ENCODE results near the gene RYR2.
"Not testable (repeated sequence)": the region's sequence is repeated elsewhere in the genome, so short reads cannot be mapped to it uniquely, and the experiment has no call there.

The RYR2 gene

DNA sequence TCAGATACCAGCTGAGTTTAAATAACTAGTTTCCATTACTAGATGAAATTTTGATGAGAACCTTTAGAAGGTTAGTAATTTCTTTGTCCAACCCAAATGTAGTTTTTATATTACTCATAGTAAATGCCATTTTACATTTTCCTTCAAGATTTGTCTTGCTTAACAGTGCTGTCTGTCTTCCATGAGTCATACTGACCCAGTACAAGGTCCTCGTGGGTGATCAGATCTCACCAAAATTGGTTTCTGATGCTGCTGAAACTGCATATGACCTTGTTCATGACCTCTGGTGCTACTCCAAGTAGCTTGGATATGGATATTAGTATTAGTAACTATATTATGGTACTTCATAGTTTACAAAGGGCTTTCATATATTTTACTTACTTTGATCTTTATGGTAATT lies 207.1 kb downstream of the RYR2 start:
- DNase-seq (ENCODE audit: low read depth in 2 of 2, low spot score in 1 of 2), result no peak

DNA sequence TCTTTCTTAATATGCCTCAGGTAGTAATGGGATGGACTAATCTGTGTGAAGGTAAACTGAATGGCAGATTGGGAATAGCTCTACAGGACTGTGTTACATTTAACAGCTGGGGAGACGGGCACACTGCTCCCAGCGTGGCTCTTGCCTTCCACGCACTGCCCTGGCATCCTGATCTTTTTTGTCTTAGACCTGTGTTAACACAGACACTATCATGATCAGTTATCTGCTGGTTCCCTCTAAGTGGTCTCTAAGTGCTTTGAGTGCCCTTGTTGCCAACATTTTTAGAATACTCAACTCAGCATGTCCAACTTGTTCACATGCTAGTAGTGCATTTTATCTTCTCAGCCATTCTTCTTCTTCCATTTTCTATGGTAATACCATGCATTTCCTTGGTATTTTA lies 208.1 kb downstream of the RYR2 start:
- DNase-seq (ENCODE audit: low read depth in 2 of 2, low spot score in 1 of 2), result no peak

DNA sequence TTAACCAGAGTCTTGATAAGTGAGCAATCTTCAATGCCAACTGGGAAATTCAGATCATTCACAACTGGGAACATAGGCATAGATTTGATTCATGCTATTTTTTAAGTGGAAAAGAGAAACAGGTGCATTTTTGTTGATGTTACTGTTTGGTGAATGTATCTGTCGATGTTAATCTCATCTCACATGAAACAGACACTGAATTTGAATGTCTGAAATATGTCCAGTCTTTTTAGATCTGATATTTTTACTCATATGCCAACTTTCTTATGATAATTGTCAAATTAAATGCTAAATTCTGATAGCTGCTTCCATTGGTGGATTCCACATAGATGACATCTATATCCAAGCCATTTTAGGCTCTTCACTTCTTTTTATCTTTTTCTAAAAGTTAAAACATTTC lies 213.1 kb downstream of the RYR2 start:
- DNase-seq (ENCODE audit: low read depth in 2 of 2, low spot score in 1 of 2), result no peak

DNA sequence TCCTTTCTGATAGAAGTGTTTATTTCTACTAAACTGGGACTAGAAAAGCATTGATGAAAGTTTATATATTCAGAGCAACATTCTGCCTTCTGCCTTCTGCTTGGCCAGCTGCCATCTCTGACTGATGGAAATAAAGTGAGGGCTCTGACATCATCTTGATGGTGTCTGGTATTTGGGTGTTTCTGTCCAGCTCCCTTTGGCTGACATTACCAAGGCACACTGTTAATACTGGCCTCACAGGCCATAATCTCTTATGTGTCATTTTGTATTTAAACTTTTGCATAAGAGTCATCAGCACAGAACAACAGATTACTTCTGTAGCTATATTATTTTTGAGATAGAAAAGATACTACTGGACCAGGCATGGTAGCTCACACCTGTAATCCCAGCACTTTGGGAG lies 216.9 kb downstream of the RYR2 start:
- no peak for DNase-seq (ENCODE audit: low read depth in 2 of 2, low spot score in 1 of 2)

DNA sequence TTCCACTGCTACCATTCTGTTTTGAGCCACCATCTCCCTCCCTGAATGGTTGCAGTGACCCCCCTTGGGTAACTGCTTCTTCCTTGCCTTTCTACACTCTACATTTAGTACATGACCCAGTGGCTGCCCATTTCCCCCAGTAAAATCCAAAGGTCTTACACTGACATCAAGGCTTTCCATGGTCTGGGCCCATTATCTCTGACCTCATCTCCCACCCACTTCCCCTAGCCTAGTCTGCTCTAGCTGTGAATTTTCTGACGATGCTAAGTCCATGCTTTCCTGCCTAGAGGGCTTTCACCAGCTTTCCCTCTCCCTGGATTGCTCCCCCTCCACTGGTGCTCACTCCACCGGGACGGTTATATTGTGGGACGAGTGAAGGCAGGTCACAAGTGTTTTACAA lies 219.2 kb downstream of the RYR2 start:
- no peak for DNase-seq (ENCODE audit: low read depth in 2 of 2, low spot score in 1 of 2)

- no peak for DNase-seq (ENCODE audit: low read depth in 2 of 2, low spot score in 1 of 2)
Observed at GRCh38 chr1:237267743-237268142, 225.8 kb downstream of the RYR2 start.

DNA sequence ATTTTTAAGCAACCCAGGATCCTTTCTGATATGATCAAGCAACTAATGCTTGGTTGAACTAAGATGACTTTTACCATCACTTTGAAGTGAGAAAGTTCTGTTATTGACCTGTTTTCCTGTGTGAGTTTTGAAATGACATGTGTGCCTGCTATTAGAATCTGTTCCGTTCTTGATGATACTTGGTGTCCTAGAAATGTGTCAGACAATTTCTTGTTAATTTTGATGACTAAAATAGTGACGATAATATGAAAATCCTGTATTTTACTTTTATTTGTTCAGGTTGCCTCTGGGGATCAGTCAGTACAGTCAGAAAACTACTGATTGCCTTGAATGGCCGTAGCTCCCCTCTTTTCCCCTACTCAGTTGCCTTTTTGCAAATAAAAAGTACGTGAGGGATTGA lies 228.0 kb downstream of the RYR2 start:
- no peak for DNase-seq (ENCODE audit: low read depth in 2 of 2, low spot score in 1 of 2)

DNA sequence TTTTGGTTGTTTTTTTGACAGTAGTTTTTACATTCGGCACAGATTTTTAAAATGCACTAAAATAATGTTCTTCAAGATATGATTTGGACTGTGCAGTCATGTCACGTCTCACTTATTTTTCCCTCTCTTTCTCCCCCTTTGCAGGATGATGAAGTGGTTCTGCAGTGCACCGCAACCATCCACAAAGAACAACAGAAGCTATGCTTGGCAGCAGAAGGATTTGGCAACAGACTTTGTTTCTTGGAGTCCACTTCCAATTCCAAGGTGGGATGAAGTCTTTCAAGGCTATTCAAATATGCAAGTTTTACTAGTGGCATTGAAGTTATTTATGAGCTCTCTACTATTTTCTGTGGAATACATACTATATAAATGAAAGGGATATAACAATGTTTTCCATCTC lies 228.4 kb downstream of the RYR2 start:
- DNase-seq (ENCODE audit: low read depth in 2 of 2, low spot score in 1 of 2), result no peak

DNA sequence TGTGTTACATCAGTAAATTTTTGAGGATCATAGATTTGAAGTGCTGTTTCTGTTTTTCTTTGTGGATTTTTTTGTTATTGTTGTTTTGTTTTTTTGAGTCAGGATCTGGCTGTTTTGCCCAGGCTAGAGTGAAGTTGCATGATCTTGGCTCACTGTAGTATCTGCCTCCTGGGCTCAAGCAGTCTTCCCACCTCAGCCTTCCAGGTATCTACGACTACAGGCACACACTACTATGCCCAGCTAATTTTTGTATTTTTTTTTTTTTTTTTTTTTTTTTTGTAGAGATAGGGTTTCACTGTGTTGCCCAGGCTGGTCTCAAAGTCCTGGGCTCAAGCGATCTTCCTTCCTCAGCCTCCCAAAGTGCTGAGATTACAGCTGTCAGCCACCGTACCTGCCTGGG lies 236.0 kb downstream of the RYR2 start:
- not testable (repeated sequence) for DNase-seq (ENCODE audit: low read depth in 2 of 2, low spot score in 1 of 2)

DNA sequence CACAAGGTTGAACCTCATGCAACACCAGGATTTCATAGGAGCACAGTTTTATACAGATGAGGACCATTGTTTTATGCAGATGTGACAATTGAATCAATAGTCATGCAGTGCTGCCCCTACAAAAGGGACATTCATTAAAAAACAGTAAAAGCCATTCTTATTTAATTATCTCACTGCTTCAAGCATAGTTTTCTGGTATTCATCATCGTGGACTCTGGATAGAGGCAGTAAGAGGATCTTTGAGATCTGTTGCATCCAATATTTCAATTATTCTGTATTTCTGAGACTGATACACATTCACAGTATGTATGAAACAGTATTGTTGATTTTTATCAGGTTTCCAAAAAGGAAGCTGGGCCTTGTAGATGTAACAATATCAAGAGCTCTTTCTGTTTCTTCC lies 237.6 kb downstream of the RYR2 start:
- no peak for DNase-seq (ENCODE audit: low read depth in 2 of 2, low spot score in 1 of 2)

DNA sequence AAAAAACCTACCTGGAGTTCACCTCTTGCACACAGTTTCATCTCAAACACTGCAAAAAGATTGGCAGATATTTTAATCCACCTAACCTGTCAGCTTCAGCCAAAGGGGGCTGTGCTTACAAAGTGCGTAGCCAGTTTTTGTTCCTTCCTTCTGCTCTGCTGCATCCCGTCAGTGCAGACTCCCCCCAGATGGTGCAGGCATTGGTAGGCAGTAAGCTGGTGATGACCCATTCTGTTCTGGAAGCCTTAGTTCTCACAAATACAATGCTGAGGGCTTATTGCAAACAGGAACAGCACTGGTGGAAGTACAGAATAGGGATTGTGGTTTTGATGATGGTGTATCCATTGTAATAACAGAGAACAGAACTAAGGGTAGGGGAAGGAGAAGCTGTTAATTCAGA lies 239.5 kb downstream of the RYR2 start:
- no peak for DNase-seq (ENCODE audit: low read depth in 2 of 2, low spot score in 1 of 2)

GRCh38 chr1:237282208-237282783 lies 240.3 kb downstream of the RYR2 start:
- DNase-seq (ENCODE audit: low read depth in 2 of 2, low spot score in 1 of 2), result no peak

- DNase-seq (ENCODE audit: low read depth in 2 of 2, low spot score in 1 of 2), result no peak
Observed at GRCh38 chr1:237287876-237288521, 246.0 kb downstream of the RYR2 start.

DNA sequence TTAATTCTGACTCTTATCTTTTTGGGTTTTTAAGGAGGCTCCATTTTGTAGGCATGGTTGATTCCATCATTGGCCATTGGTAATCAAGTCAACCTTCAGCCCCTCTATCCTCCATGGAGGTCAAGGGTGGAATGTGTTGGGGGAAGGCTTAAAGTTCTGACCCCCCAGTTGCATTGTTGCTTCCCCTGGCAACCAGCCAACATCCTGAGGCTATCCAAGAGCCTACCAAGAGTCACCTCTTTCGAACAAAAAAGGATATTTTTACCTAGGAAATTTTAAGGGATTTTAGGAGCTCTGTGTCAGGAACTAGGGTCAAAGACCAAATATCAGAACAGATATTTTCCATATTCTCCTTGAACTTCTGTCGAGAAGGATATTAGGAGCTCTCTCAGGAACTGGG lies 251.8 kb downstream of the RYR2 start:
- DNase-seq (ENCODE audit: low read depth in 2 of 2, low spot score in 1 of 2), result no peak

- no peak for DNase-seq (ENCODE audit: low read depth in 2 of 2, low spot score in 1 of 2)
Observed at GRCh38 chr1:237296861-237297260, 254.9 kb downstream of the RYR2 start.

DNA sequence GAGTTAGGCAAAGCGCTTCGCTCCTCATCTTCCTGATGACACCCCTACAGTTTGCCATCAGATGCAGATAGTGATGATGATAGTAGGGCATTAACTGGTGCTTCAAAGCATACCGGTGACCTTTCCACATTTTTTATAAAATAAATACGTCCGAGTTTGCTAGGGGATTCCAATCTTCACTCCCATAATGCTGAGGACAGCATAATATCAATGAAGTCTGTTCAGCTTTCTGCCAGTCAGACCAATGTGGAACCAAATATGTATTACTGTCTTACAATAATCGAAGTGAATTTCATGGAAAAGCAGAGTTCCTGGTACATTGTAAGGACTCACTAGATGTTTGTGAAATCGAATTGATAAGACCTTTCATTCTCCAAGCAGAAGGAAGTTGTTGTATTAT lies 258.7 kb downstream of the RYR2 start:
- no peak for DNase-seq (ENCODE audit: low read depth in 2 of 2, low spot score in 1 of 2)

GRCh38 chr1:237303929-237304328 lies 261.9 kb downstream of the RYR2 start:
- DNase-seq (ENCODE audit: low read depth in 2 of 2, low spot score in 1 of 2), result no peak

DNA sequence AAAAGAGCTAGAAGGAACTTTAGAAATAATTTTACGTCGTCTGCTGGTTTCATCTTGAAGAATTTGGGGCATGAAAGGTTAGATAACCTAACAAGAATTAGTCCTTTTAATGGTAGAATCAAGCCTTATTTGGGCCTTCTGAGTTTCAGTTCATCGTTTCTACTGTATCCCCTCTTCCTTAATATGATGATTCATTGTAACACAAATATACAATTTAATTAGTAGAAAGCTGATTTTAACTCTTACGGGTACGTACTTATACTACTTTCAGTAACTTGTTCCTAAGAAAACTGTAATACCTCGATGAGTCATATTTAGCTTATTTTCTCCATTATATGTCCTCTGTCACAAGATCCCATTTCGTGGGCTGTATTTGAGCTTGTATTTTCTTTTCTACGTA lies 264.7 kb downstream of the RYR2 start:
- DNase-seq (ENCODE audit: low read depth in 2 of 2, low spot score in 1 of 2), result no peak

- no peak for DNase-seq (ENCODE audit: low read depth in 2 of 2, low spot score in 1 of 2)
Observed at GRCh38 chr1:237309595-237310118, 267.7 kb downstream of the RYR2 start.

- DNase-seq (ENCODE audit: low read depth in 2 of 2, low spot score in 1 of 2), result no peak
Observed at GRCh38 chr1:237316352-237316751, 274.4 kb downstream of the RYR2 start.

- DNase-seq (ENCODE audit: low read depth in 2 of 2, low spot score in 1 of 2), result no peak
Observed at GRCh38 chr1:237318748-237319147, 276.8 kb downstream of the RYR2 start.

GRCh38 chr1:237320890-237321289 lies 278.9 kb downstream of the RYR2 start:
- no peak for DNase-seq (ENCODE audit: low read depth in 2 of 2, low spot score in 1 of 2)

GRCh38 chr1:237324226-237324625 lies 282.2 kb downstream of the RYR2 start:
- DNase-seq (ENCODE audit: low read depth in 2 of 2, low spot score in 1 of 2), result no peak

Measured in stimulated activated CD8-positive, alpha-beta memory T cell treated with anti-CD3 and anti-CD28 coated beads, Interleukin-4, amount 100 ng/mL, for 1 hour (primary cell).